Neural cell (in vitro differentiated cells): ENCODE measurements around the gene ANKRD31.

Source experiments
- CTCF ChIP-seq: fragments of 450-650 bp; IDR thresholded peaks from 2 replicates; pipeline ENCODE4 v1.5.1; 2014; ENCODE audit warnings: antibody characterized with exemption, mild to moderate bottlenecking, moderate library complexity; ENCODE audit not compliant: poor library complexity, severe bottlenecking
- EP300 ChIP-seq: fragments of 450-650 bp; conservative IDR thresholded peaks from 2 replicates; pipeline ENCODE4 v1.6.1; 2014; ENCODE audit warnings: antibody characterized with exemption, mild to moderate bottlenecking, moderate library complexity; ENCODE audit not compliant: poor library complexity, severe bottlenecking
- EZH2 ChIP-seq: fragments of 200-600, 300-800 bp; shearing (Covaris generic), sonication (generic); IDR thresholded peaks from 2 replicates; pipeline ENCODE4 v1.6.1; 2014; ENCODE audit warnings: antibody characterized with exemption, low read length, borderline replicate concordance, mild to moderate bottlenecking; ENCODE audit not compliant: insufficient read depth, poor library complexity, severe bottlenecking
- POLR2AphosphoS5 ChIP-seq: IDR thresholded peaks from 2 replicates; pipeline ENCODE4 v1.6.1; 2012
- RAD21 ChIP-seq: fragments of 450-650 bp; conservative IDR thresholded peaks from 2 replicates; pipeline ENCODE4 v1.6.1; 2014; ENCODE audit warnings: antibody characterized with exemption, mild to moderate bottlenecking, moderate library complexity
- SMC3 ChIP-seq: fragments of 450-650 bp; conservative IDR thresholded peaks from 2 replicates; pipeline ENCODE4 v1.6.1; 2014; ENCODE audit warnings: antibody characterized with exemption, mild to moderate bottlenecking, moderate library complexity; ENCODE audit not compliant: poor library complexity
- TAF1 ChIP-seq: IDR thresholded peaks from 2 replicates; pipeline ENCODE4 v1.6.1; 2012; ENCODE audit warnings: low read depth

GRCh38 chr5:75275756-75276155 lies 39.1 kb upstream of the ANKRD31 start:
- TF ChIP-seq CTCF (no peak), TAF1 (no peak), EZH2 (no peak), RAD21 (no peak), SMC3 (no peak), POLR2AphosphoS5 (no peak), EP300 (no peak)
